GM10248 (cell line): ENCODE results near the gene IGFBPL1.

ENCODE experiments used
- CTCF ChIA-PET: fragments of 300-600 bp; sonication (Branson Sonifier 250); formaldehyde crosslinking; extraction: SDS; loops from one replicate; lab custom pipeline; 2021; ENCODE audit warnings: antibody characterized with exemption; lab: Yijun Ruan, JAX
- POLR2A ChIA-PET: fragments of 350-650 bp; sonication (Branson Sonifier 250); formaldehyde crosslinking; extraction: SDS; loops from one replicate; lab custom pipeline; 2020; ENCODE audit warnings: antibody characterized with exemption; lab: Yijun Ruan, JAX
- DNase-seq: peaks from one replicate; pipeline ENCODE4 v3.0.0; 2012; ENCODE audit errors: extremely low spot score
- CTCF ChIP-seq: IDR thresholded peaks from 2 replicates; pipeline ENCODE4 v1.5.1; 2012; ENCODE audit warnings: mild to moderate bottlenecking, low read depth; ENCODE audit errors: extremely low read depth, missing control alignments, control extremely low read depth

Gene IGFBPL1

GRCh38 chr9:38360839-38361472 lies 63.3 kb downstream of the IGFBPL1 start:
- POLR2A ChIA-PET: no interaction called here
- no peak for DNase-seq
- CTCF ChIA-PET: interaction anchor here (0.9 to 2.3 kb wide), 4 partner anchors 10 to 447 kb away, joined by 4 to 11 read pairs (median 6); no protein-coding TSS in a partner anchor
- TF ChIP-seq CTCF: no peak

- ChIA-PET POLR2A (no interaction called here), CTCF (interaction anchor here (0.9 to 2.3 kb wide), 4 partner anchors 11 to 457 kb away, joined by 3 to 11 read pairs (median 6); no protein-coding TSS in a partner anchor)
- no peak for TF ChIP-seq CTCF
- DNase-seq: no peak
These were observed 64.4 kb downstream of the IGFBPL1 start for GRCh38 chr9:38359689-38360385.

GRCh38 chr9:38359297-38359653 lies 65.0 kb downstream of the IGFBPL1 start:
- no peak for DNase-seq
- no peak for TF ChIP-seq CTCF
- CTCF ChIA-PET: no interaction called here
- POLR2A ChIA-PET: no interaction called here

GRCh38 chr9:38358390-38359296 lies 65.6 kb downstream of the IGFBPL1 start:
- POLR2A ChIA-PET: no interaction called here
- no peak for DNase-seq
- CTCF ChIA-PET: interaction anchor here (0.8 to 2.1 kb wide), 6 partner anchors 13 to 445 kb away, joined by 3 to 9 read pairs (median 4); no protein-coding TSS in a partner anchor
- no peak for TF ChIP-seq CTCF

GRCh38 chr9:38357350-38358114 lies 66.7 kb downstream of the IGFBPL1 start:
- ChIA-PET CTCF (interaction anchor here (0.9 to 2.1 kb wide), 6 partner anchors 12 to 444 kb away, joined by 3 to 9 read pairs (median 4); no protein-coding TSS in a partner anchor), POLR2A (no interaction called here)
- DNase-seq: no peak
- TF ChIP-seq CTCF: no peak
